PFSK-1 (cell line): ENCODE results near the gene RAMAC.

Source experiments
- POLR2AphosphoS5 ChIP-seq: IDR thresholded peaks from 2 replicates; pipeline ENCODE4 v1.6.1; 2012; ENCODE audit warnings: low read depth, mild to moderate bottlenecking, control low read depth, low read length, moderate library complexity
- REST ChIP-seq, 2 experiments: IDR thresholded peaks; 2 replicates each; pipeline versions ENCODE4 v1.6.1 to v1.8.0; 2011 to 2012; ENCODE audit warnings: low read depth in 2 of 2, low read length in 2 of 2, control low read depth in 1 of 2, inconsistent platforms in 1 of 2, mild to moderate bottlenecking in 1 of 2, moderate library complexity in 1 of 2; ENCODE audit not compliant: insufficient read depth in 1 of 2
- SIN3A ChIP-seq: IDR thresholded peaks from 2 replicates; pipeline ENCODE4 v1.6.1; 2012; ENCODE audit warnings: mild to moderate bottlenecking, low read length, moderate library complexity, borderline replicate concordance; ENCODE audit not compliant: insufficient read depth
- TAF1 ChIP-seq: IDR thresholded peaks from 2 replicates; pipeline ENCODE4 v1.6.1; 2012; ENCODE audit warnings: low read length, control low read depth, borderline replicate concordance; ENCODE audit not compliant: insufficient read depth

GRCh38 chr15:82958638-82959037 is 27.4 kb upstream of the RAMAC start:
- TF ChIP-seq POLR2AphosphoS5 (no peak), TAF1 (no peak), REST (IDR thresholded peaks at IDR 0.05; ENCODE audit: insufficient read depth in 1 of 2, low read depth in 2 of 2, low read length in 2 of 2) (no peak), SIN3A (no peak)
